GM21423 (cell line): ENCODE measurements around the gene ADAMTS14.

Experiments
- ATAC-seq: cut with Tn5 transposase; IDR thresholded peaks from one replicate; pipeline ENCODE4 v1.9.1; 2021; ENCODE audit warnings: mild to moderate bottlenecking, moderate library complexity; ENCODE audit not compliant: unreplicated experiment

ADAMTS14 gene

DNA sequence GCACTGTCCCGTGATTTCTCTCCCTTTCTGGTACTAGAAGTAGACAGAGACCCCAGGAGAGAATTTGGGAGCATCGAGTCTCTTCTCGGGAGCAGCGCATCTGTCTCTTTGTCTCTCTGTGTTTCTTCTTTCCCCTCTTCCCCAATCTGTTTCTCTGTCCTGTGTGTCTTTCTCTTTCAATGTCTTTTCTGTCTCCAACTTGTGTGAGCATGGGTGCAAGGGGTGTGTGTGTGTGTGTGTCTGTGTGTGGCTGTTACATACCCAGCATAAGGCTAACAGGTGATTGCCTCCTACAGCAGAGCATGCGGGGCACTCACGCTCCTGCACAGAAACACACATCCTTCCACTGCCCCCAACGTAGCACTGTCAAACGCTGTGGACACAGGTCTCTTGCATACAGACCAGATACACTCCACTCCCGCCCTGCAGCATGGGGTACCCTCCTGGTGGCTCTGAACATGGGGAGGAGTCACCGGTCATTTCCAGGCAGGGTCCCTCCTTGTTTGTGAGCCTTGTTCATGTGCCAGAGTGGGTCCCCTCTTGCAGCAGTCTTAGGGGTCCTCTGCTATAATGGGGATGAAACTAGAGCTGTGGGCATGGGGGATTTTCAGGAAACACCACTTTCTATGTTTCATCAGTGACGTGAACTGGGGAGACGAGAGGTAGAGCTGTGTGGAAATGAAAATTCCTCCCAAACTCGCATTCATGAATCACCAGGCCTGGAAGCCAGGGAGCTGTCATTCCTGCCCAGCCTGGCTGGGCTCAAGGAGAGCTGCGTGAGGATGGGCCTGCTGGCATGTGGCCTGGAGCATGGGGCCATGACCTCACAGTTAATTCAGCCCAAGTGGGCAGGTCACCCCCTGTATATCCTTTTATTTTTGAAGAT lies 980 bp downstream of the ADAMTS14 start:
- no peak for ATAC-seq

DNA sequence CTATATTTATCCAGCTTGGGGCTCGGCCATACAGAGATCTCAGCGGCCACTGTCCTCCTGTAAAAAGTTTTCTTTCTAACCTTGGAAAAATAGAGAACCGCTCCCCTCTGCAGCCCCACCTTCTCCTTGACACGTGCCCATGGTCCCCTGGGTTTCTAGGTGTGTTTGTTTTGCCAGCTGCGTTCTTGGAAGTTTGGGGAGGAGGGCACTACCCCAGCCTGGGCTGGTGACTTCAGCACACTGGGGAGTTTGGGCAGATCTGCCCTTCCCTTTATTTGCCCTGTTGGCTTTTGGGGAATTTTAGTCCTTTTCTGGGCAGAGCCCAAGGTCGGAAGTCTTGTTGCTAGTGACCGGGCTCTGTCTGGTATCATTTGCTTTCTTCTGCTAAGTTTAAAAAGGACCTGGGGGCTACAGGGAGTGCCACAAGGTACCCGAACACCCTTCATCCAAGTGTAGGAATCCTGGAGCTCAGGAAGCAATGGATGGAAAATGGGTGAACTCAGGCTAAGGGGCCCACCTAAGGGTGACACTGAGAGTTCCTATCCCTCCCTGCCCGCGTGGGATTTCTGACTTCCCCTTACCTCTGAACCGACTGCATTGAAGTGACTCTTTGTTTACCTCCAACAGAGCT lies 1.7 kb downstream of the ADAMTS14 start:
- ATAC-seq, result no peak

DNA sequence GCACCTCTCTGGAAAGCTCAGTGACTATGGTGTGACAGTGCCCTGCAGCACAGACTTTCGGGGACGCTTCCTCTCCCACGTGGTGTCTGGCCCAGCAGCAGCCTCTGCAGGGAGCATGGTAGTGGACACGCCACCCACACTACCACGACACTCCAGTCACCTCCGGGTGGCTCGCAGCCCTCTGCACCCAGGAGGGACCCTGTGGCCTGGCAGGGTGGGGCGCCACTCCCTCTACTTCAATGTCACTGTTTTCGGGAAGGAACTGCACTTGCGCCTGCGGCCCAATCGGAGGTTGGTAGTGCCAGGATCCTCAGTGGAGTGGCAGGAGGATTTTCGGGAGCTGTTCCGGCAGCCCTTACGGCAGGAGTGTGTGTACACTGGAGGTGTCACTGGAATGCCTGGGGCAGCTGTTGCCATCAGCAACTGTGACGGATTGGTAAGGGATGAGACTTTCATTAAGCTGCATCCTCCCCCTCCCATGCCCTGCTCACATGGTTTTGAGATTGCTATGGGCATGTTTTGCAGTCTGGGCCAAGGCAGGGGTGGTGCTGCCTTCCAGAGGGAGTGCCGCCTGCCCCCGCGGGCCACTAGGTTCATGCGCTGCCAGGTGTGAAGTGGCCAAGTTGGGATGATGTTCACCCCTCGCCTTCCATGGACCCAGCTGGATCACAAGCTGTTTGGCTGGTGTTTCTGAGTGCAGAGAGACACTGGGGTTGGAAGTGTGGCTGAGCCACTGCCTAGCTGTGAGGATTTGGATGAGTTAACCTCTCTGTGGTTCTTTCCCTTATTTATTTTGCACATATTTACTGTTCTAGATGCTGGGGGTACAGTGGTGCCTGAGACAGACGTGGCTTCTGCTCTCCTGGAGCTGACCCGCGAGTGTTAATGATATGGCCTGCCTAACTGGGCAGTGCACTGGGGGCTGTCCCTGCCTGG lies 2.5 kb downstream of the ADAMTS14 start:
- ATAC-seq, result no peak

DNA sequence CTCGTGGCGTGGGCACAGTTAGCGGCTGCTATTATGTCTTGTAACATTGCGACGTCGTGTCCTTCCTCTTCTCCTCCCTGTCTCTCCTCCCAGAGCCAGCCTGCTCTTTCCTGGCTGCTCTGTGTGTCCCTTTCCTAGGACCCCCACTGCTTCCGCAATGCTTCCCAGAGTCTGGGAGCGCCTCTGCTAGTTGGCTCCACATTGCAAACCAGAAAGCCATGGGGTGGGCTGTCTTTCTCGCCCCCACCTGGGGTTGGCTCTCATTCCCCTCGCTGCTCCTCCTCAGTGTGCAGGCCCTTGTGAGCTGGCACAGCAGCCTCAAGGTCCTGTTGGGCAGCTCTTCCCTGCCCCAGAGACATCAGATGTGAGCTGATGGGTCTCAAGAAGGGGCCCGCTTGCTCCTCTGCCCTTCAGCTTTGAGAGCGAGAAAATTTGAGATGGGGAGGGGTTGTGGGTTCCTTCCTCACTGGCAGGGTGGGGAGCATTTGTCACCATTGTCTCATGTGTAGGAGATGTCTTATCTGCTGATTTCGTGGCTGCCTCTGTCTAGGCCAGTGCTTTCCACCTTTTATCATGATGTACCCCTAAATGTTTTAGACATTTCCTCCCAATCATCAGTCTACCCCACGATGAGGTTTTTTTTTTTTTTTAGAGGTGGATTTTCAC lies 3.3 kb downstream of the ADAMTS14 start:
- no peak for ATAC-seq

DNA sequence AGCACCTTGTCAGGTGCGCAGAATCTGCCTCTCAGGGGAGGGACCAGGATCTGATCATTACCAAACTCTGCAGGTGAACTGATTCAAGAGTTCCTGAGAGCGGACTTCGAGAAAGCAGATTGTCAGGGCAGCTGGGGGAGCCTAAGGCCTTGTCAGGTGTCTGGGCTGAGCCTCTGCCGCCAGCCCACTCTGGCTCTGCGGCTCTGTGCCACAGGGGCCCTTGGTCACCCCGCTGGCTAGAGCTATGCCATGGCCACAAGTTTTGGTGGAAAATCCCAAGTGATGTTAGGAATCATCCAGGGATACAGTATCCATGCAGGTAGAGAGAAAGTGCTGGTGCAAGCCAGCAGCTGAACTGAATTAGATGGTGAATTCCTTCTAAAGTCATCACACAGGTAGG lies 4.2 kb downstream of the ADAMTS14 start:
- ATAC-seq, result no peak

DNA sequence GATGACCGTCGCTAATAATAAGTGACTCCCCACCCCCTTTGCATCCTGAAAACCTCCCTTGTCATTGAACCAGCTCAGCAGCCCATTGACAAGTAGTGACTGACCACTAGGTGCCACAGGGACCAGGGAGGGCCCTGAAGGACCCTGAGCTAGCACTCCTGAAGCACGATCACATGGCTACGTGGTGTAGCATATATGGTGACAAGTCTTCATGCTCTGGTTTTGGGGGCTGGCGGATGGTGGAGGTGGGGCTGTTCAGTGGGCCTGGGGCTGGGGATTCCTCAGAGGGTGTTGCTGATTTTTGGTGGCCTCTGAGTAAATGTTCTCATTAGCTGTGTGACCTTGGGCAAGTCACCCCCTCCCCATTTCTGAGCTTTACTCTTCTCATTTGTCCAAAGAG lies 4.7 kb downstream of the ADAMTS14 start:
- no peak for ATAC-seq

DNA sequence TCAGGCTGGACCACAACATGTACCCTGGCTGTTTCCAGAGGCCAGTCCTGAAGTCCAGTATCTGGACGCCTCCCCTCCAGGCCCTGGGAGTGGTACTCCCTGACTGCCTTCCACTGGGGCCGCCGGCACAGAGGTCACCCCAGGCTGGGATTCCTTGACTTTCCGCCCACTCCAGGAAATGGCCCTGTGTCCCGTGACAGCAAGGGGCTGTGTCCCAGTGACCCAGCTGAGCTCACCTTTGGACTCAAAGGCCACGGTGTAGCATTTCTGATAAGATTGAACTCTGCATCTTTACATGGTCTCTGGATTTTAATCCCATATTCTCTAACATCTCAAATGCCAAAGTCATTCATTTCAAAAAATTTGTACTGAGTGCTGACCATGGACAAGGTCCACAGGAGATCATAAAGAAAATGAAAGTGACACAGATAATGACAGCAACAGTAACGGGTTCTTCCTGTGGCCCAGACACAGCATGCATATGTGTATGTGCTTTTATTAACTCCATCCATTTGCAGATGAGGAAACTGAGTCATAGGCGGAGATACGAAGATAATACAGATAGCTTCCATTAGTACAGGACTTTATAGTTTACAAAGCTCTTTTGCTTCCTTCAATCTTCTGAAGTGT lies 5.4 kb downstream of the ADAMTS14 start:
- ATAC-seq, result no peak

DNA sequence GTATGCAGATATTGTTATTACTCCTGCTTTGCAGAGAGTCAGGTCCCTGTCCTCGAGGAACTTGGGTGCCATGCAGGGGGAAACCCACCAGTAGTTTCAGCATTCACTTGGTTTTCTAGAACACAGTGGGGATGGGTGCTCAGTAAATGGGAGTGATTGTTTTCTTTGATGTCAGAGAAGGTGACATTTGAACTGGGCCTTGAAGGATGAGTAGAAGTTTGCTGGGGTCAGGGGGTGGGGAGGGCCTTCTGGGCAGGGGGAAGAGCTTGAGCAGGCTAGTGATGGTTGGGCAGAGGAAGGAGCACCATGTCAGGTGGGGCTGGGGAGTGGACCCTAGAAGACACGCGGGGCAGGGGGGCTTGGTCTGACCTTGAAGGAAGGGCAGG lies 5.9 kb downstream of the ADAMTS14 start:
- ATAC-seq, result no peak

DNA sequence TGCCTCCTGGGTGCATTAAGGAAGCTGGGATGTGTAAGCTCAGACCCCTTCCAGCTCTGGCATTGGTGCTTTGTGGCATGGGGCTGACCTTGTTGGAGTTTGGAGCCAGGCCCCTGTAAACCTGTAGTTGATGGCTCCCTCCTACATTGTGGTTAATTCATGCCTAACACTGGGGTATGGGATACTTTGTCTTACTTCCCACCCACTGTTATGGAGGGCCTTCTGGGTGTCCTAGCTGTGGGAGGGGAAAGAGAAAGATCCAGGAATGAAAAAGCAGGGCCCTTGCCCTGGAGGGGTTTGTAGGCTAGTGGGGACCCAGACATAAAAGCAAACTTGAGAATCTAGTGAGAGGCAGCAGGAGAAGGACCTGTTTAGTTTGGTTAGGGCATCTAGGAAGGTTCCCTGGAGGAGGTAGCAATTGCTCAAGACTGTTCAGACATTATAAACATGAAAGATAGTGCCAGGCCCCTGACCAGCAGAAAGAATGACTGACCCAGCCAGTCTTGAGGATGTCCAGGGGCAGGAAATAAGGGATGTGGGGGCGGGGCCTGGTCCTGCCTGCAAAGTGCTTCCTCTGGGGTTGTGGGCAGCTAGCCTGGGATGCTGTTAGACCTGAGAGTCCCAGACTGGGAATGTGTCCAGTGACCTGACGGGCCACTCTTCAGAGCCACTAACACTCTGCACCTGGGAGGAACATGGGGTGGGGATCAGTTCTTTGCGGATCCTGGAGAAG lies 6.6 kb downstream of the ADAMTS14 start:
- ATAC-seq, result no peak

DNA sequence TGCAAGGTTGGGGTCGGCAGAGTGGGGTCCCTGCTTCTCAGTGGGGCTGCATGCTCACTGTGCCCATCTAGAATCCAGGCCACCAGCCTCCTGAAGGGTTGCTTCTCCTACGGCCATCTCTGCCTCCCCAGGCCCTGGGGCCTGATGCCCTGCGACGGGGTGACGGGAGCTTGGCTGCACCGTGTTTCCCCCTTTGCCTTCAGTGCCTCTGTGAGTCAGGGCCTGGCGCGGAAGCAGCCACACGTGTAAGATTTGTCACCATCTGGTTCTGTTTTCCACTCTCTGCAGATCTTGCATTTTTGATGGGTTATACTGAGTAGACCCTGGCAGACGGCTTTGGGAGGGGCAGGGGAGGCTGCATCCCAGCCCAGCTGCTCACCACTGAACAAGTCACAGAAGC lies 7.2 kb downstream of the ADAMTS14 start:
- ATAC-seq, result no peak

DNA sequence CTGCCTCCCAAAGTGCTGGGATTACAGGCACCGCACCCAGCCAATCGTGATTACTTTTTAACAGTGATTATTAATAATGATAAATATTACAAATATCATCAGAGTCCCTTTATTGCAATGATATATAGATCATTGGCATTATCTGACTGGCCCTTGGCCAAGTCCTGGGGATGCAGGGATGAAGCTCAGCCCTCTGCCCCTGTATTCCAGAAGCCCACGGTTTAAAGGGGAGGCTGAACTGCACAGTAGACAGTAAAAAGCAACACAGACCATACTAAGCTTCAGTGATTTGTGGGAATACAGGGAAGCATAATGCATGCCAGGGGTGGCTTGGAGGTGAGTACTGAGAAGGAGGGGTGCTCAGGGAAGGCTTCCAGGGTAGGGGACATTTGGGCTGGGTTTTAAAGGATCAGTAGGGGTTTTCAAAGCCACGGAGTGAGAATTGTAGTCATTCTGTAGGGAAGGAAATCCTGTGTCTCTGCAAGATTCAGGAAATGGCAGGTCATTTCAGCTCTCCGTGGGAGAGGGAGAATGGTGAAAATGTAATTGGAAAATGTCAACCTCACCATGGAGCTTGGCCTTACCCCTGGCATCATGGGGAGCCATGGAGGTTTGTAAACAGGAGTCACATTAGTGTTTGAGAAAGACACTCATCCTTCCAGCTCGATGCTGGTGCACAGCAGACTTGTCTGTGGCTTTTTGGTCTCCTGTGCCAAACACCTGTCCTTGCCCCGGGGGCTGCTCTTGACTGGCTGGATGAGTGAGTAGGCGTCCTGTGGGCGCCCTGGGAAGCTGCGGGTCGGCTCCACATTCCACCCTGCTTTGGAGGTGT lies 8.8 kb downstream of the ADAMTS14 start:
- ATAC-seq, result no peak

DNA sequence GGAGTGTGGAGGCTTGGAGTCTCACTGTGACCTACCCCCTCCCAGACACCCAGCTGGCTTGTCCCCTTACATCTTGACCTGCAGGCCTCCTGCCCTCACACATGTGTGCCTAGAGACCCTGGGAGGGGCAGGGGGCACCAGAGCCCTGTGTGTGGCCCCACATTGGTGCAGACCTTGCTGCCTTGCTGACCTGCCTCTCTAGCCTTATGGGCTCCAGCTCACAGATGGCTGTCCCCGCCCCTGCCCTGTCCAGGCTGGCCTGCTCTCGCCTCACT lies 9.4 kb downstream of the ADAMTS14 start:
- ATAC-seq, result no peak

DNA sequence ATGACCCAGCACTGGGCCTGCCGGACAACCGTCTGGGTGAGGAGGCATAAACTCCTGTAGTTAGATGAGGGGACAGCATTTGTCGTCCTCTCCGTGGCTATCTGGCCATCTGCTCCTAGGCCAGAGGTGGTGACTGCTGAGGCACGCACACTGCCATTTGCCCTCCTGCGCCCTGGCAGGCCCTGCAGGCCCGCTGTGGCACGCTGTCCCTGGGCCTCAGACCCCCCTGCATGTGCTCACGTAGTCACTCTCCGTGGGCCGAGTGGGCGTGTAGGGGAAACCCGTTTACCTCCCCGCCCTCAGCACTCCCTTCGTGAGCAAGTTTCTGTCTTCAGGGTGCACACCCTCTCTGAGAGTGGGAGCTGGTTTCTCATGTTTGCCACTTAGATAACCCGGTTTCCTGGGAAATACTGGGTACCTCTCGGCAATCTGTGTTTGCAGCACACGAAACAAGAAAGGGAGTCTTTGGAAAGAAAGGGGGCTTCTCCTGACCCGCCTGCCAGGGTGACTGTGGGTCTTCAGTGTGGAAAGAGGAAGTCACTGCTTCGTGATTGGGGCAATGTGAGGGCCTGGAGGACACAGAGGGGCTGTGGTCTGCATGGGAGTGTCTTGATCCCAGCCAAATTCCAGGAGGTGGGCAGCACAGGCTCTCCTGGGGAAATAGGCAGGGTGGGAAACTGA lies 10.8 kb downstream of the ADAMTS14 start:
- no peak for ATAC-seq

DNA sequence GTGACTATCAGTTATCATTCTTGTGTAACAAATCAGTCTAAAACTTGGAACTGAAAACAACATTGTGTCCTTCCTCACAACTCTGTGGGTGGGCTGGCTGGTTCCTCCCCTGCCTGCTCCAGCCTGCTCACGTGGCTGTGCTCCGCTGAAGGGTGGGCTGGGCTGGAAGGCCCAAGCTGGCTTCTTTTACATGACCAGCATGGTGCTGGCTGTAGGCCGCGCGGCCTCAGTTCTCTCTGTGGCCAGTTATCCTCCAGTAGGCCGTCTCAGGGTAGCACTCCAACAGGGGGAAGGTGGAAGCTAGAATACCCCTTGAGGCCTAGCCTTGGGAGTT lies 11.3 kb downstream of the ADAMTS14 start:
- no peak for ATAC-seq

DNA sequence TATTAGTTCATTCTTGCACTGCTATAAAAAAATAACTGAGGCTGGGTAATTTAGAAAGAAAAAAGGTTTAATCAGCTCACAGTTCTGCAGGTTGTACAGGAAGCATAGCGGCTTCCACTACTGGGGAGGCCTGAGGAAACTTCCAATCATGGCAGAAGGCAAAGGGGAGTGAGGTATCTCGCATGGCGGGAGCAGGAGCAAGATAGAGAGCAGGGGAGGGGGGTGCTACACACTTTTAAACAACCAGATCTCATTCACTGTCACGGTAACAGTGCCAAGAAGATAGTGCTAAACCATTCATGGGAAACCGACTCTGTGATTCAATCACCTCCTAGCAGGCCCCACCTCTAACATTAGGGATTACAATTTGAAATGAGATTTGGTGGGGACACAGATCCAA lies 11.6 kb downstream of the ADAMTS14 start:
- ATAC-seq, result no peak

DNA sequence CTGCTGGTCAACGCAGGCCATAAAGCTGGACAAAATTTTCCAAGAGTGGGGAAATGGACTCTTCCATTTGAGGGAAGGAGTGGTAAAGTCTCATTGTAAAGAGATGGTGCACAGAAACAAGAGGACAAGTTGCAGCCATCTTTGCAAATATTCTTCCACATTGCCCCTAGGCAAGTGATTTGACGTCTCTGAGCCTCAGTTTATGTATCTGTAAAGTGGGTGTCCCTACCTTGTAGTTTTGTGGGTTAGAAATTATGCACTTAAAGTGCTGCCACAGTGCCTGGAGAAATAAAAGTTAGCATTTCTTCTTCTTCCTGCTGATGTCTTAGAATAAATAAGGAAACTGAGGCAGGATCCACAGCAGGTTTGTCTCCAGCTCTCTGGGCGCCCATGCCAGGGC lies 12.1 kb downstream of the ADAMTS14 start:
- ATAC-seq, result no peak

DNA sequence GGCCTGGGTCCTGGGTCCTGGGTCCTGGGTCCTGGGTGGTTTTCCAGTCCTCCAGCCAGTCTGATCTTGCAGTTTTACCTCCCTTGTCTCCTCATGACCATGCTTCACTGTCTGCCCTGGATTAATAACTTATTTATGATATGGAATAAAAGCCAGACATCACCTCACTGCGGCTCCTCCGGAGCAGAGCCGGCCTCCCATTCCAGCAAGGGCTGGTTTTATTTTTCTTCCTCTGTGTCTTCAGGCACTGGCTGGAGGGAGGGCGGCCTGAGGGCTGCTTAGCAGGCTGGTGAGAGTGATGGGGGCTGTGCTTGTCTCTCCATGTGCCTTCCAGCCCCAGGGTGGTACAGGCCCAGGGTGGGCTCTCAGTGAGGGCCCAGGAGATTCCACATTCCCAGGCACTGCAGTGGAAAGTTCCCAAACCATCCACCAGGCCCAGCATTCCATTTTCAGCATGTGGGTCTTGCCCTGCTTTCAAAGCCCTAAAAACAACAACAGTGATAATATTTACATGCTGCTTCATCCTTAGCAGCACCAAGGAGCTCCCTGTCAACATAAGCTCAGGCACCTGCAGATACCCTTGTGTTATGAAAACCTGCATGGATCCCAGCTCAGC lies 12.6 kb downstream of the ADAMTS14 start:
- ATAC-seq, result no peak

DNA sequence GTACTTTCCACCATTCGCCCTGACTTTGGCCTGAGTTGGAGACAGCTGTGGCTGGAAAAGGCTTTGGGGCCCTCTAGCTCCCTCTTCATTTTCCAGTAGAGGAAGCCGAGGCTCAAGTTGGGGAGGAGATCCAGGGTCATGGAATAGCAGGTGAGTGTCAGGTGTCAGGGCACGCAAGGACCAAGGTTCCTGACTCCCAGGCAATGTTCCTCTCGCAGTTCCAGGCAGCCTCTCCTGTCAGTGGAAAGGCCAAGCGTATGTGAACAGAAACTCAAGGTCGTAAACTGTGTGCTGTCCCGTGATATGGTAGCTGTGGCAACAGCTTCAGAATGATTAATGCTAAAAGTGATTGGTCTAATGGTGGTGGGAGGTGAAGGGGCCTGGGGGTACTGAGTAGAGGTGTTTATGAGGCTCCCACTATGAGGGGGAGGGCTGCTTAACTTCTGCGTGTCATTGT lies 13.2 kb downstream of the ADAMTS14 start:
- ATAC-seq, result no peak
